HCT116 (cell line): ENCODE data around the gene LINGO3. TPM values are rescaled to one million over a fixed set of nuclear protein-coding genes. Genes with fewer than 3 reads are reported as not detected.

ENCODE experiments used
- ATAC-seq: fragments of 200-7000 bp; cut with Tn5 transposase; 2 replicates; pipeline ENCODE4 v1.9.1; 2020; ENCODE audit warnings: mild to moderate bottlenecking, moderate library complexity
- BruUV-seq: library from RNA; stranded (reverse); fragments of 400-500 nt; replicated peaks from 2 replicates; lab custom pipeline; 2021; lab: Mats Ljungman, UMichigan
- CTCF ChIA-PET: fragments of 300-600 bp; sonication (Branson Sonifier 250); formaldehyde crosslinking; loops from one replicate; lab custom pipeline; 2021; ENCODE audit warnings: antibody characterized with exemption; lab: Charles Lee
- POLR2A ChIA-PET: fragments of 300-600, 350-600 bp; sonication (Branson Sonifier 250); formaldehyde crosslinking; loops from one replicate; lab custom pipeline; 2021; ENCODE audit warnings: antibody characterized with exemption; lab: Charles Lee
- RAD21 ChIA-PET, 2 experiments: fragments of 300-600 bp; sonication (Branson Sonifier 250); formaldehyde crosslinking; loops; one replicate each; lab custom pipeline; 2023; ENCODE audit warnings: low total read pairs in 2 of 2; ENCODE audit not compliant: uncharacterized antibody in 2 of 2, unreplicated experiment in 2 of 2, low non-redundant PET in 1 of 2; lab: Charles Lee
- DNase-seq: peaks from one replicate; pipeline ENCODE4 v3.0.0-alpha.2; 2010; ENCODE audit warnings: low read depth, low spot score
- H2AFZ ChIP-seq: fragments of 200-600 bp; shearing (Covaris generic), sonication (generic); 2 replicates; pipeline ENCODE4 v1.6.1; 2017; ENCODE audit warnings: low read depth, mixed run types, mixed read lengths, antibody characterized with exemption, low read length; ENCODE audit not compliant: poor library complexity, severe bottlenecking
- H3K27ac ChIP-seq: 2 replicates; pipeline ENCODE4 v1.5.1; 2012; ENCODE audit warnings: low read depth, low read length
- H3K27me3 ChIP-seq: fragments of 200-600 bp; sonication (generic); 2 replicates; pipeline ENCODE4 v1.6.1; 2016; ENCODE audit warnings: mixed run types, low read length, mixed read lengths; ENCODE audit not compliant: insufficient read depth
- H3K36me3 ChIP-seq, 2 experiments: fragments of 200-500 bp in 1 of 2; fragments of 200-600 bp in 1 of 2; sonication (Bioruptor generic) in 1 of 2; sonication (generic) in 1 of 2; 2 replicates each; pipeline versions ENCODE4 v1.5.1 to v1.6.1; 2014 to 2016; ENCODE audit warnings: low read length in 2 of 2, inconsistent platforms in 1 of 2, mixed read lengths in 1 of 2, mixed run types in 1 of 2; ENCODE audit not compliant: insufficient read depth in 2 of 2, control insufficient read depth in 1 of 2
- H3K4me1 ChIP-seq, 2 experiments: fragments of 200-600 bp in 1 of 2; sonication (generic) in 1 of 2; 2 replicates each; pipeline versions ENCODE4 v1.5.1 to v1.6.1; 2012 to 2017; ENCODE audit warnings: low read length in 2 of 2, inconsistent platforms in 1 of 2, mild to moderate bottlenecking in 1 of 2, mixed read lengths in 1 of 2, mixed run types in 1 of 2, moderate library complexity in 1 of 2; ENCODE audit not compliant: insufficient read depth in 2 of 2, control insufficient read depth in 1 of 2
- H3K4me2 ChIP-seq: fragments of 200-600 bp; sonication (generic); 2 replicates; pipeline ENCODE4 v1.6.1; 2017; ENCODE audit warnings: mixed run types, low read length, mixed read lengths
- H3K4me3 ChIP-seq, 2 experiments: fragments of 200-600 bp in 1 of 2; sonication (generic) in 1 of 2; replicated peaks in 1 of 2; 2 replicates each; pipeline ENCODE4 v1.5.1; 2011 to 2016; ENCODE audit warnings: low read length in 2 of 2, control low read depth in 1 of 2, low read depth in 1 of 2, mild to moderate bottlenecking in 1 of 2, mixed read lengths in 1 of 2, mixed run types in 1 of 2
- H3K79me2 ChIP-seq: fragments of 200-600 bp; sonication (generic); 2 replicates; pipeline ENCODE4 v1.6.1; 2017; ENCODE audit warnings: mild to moderate bottlenecking, mixed run types, low read length, moderate library complexity, mixed read lengths; ENCODE audit not compliant: insufficient read depth
- H3K9ac ChIP-seq: fragments of 200-600 bp; sonication (generic); 2 replicates; pipeline ENCODE4 v1.6.1; 2016; ENCODE audit warnings: low read length, mixed read lengths
- H3K9me2 ChIP-seq: fragments of 200-600 bp; sonication (generic), shearing (Covaris generic); 2 replicates; pipeline ENCODE4 v1.6.1; 2017; ENCODE audit warnings: mixed run types, mild to moderate bottlenecking, moderate library complexity; ENCODE audit not compliant: insufficient read depth
- H3K9me3 ChIP-seq, 2 experiments: fragments of 200-500 bp in 1 of 2; fragments of 200-600 bp in 1 of 2; sonication (Bioruptor generic) in 1 of 2; sonication (generic) in 1 of 2; 2 replicates each; pipeline ENCODE4 v1.6.1; 2014 to 2017; ENCODE audit warnings: low read length in 2 of 2, mixed read lengths in 2 of 2, inconsistent platforms in 1 of 2, low read depth in 1 of 2, mild to moderate bottlenecking in 1 of 2, mixed run types in 1 of 2, moderate library complexity in 1 of 2; ENCODE audit not compliant: control insufficient read depth in 1 of 2, insufficient read depth in 1 of 2
- H4K20me1 ChIP-seq: fragments of 200-600 bp; sonication (generic), shearing (Covaris generic); 2 replicates; pipeline ENCODE4 v1.6.1; 2017; ENCODE audit warnings: mixed run types, mild to moderate bottlenecking, moderate library complexity; ENCODE audit not compliant: insufficient read depth
- CEBPB ChIP-seq: IDR thresholded peaks from 2 replicates; pipeline ENCODE4 v1.6.1; 2012; ENCODE audit warnings: low read depth
- ELF1 ChIP-seq: IDR thresholded peaks from 2 replicates; pipeline ENCODE4 v1.6.1; 2012; ENCODE audit warnings: low read depth, borderline replicate concordance
- EZH2phosphoT487 ChIP-seq: fragments of 200-600 bp; IDR thresholded peaks from 2 replicates; pipeline ENCODE4 v1.6.1; 2018; ENCODE audit warnings: antibody characterized with exemption, borderline replicate concordance
- SIN3A ChIP-seq: IDR thresholded peaks from 2 replicates; pipeline ENCODE4 v1.6.1; 2012; ENCODE audit warnings: low read depth
- SP1 ChIP-seq: IDR thresholded peaks from 2 replicates; pipeline ENCODE4 v1.6.1; 2012; ENCODE audit warnings: low read depth
- SRF ChIP-seq: IDR thresholded peaks from 2 replicates; pipeline ENCODE4 v1.6.1; 2012; ENCODE audit warnings: low read depth
- ZFX ChIP-seq: fragments of 450-650 bp; IDR thresholded peaks from 2 replicates; pipeline ENCODE4 v1.6.1; 2017
- intact Hi-C: fragments of 100-400 bp; cut with micrococcal nuclease; formaldehyde crosslinking; loops from 2 replicates; pipeline ENCODE4 v1.10.0; 2022
- total RNA-seq: library from RNA; stranded (reverse); gene quantifications from one replicate; pipeline ENCODE4 v1.2.1, GENCODE V29; 2021; ENCODE audit not compliant: unreplicated experiment
- TF ChIP-seq, protein P1 (sequence below), 3 experiments: fragments of 200-600 bp in 1 of 3; sonication (generic) in 1 of 3; IDR thresholded peaks in 2 of 3; conservative IDR thresholded peaks in 1 of 3; 2 replicates each; pipeline ENCODE4 v1.5.1; 2012 to 2017; ENCODE audit warnings: low read depth in 2 of 3, low read length in 2 of 3, antibody characterized with exemption in 1 of 3, borderline replicate concordance in 1 of 3, control low read depth in 1 of 3, mild to moderate bottlenecking in 1 of 3, mixed read lengths in 1 of 3, mixed run types in 1 of 3, moderate library complexity in 1 of 3; ENCODE audit not compliant: insufficient read depth in 1 of 3
- TF ChIP-seq, protein P2 (sequence below): IDR thresholded peaks from 2 replicates; pipeline ENCODE4 v1.6.1; 2012
- TF ChIP-seq, protein P3 (sequence below): IDR thresholded peaks from 2 replicates; pipeline ENCODE4 v1.6.1; 2011; ENCODE audit warnings: mild to moderate bottlenecking, low read length, moderate library complexity; ENCODE audit not compliant: insufficient replicate concordance; ENCODE audit errors: extremely low read depth

LINGO3 gene
- total RNA-seq, 1 experiment from 2014 or later = not detected

DNA sequence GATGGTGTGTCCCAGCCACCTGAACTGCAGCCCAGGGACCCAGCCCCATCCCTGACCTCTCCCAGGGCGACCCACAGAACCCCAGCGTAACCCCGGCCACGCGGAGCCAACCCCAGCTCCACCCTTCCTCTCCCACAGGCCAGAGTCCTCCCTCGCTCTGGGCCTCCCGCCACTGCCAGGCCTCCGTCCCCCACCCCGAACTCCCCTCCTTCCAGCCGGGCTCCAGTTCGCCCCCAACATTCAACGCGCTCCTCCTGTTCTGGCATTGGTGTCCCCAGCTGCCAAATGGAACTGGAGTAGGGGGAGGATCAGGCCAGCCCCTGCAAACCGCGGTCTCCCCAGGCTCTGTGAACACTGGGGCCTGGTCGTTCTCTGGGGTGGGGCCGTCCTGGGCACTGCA lies 7.4 kb downstream of the LINGO3 start:
- ChIA-PET CTCF (no interaction called here), RAD21 (no interaction called here), POLR2A (no interaction called here)
- Histone ChIP-seq H3K9ac (no peak overlapping the region), H2AFZ (no peak overlapping the region), H4K20me1 (no peaks in the 10 kb centered on the region), H3K27ac (no peak overlapping the region), H3K79me2 (no peaks in the 10 kb centered on the region), H3K36me3 (no peaks in the 10 kb centered on the region), H3K9me3 (no peaks in the 10 kb centered on the region), H3K9me2 (no peaks in the 10 kb centered on the region), H3K4me1 (no peaks in the 10 kb centered on the region), H3K4me3 (no peak overlapping the region), H3K27me3 (no peaks in the 10 kb centered on the region), H3K4me2 (no peak overlapping the region)
- DNase-seq (no peak), ATAC-seq (no peak)
- no peak for TF ChIP-seq SRF
- TF ChIP-seq SP1 = no peak
- TF ChIP-seq, protein P1, sequence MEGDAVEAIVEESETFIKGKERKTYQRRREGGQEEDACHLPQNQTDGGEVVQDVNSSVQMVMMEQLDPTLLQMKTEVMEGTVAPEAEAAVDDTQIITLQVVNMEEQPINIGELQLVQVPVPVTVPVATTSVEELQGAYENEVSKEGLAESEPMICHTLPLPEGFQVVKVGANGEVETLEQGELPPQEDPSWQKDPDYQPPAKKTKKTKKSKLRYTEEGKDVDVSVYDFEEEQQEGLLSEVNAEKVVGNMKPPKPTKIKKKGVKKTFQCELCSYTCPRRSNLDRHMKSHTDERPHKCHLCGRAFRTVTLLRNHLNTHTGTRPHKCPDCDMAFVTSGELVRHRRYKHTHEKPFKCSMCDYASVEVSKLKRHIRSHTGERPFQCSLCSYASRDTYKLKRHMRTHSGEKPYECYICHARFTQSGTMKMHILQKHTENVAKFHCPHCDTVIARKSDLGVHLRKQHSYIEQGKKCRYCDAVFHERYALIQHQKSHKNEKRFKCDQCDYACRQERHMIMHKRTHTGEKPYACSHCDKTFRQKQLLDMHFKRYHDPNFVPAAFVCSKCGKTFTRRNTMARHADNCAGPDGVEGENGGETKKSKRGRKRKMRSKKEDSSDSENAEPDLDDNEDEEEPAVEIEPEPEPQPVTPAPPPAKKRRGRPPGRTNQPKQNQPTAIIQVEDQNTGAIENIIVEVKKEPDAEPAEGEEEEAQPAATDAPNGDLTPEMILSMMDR (IDR thresholded peaks at IDR 0.05 in 2 of 3, conservative IDR thresholded peaks at IDR 0.05 in 1 of 3; ENCODE audit: borderline replicate concordance in 1 of 3, insufficient read depth in 1 of 3, low read depth in 2 of 3, low read length in 2 of 3) = no peak
- TF ChIP-seq, protein P2, sequence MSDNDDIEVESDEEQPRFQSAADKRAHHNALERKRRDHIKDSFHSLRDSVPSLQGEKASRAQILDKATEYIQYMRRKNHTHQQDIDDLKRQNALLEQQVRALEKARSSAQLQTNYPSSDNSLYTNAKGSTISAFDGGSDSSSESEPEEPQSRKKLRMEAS = no peak
- TF ChIP-seq, protein P3, sequence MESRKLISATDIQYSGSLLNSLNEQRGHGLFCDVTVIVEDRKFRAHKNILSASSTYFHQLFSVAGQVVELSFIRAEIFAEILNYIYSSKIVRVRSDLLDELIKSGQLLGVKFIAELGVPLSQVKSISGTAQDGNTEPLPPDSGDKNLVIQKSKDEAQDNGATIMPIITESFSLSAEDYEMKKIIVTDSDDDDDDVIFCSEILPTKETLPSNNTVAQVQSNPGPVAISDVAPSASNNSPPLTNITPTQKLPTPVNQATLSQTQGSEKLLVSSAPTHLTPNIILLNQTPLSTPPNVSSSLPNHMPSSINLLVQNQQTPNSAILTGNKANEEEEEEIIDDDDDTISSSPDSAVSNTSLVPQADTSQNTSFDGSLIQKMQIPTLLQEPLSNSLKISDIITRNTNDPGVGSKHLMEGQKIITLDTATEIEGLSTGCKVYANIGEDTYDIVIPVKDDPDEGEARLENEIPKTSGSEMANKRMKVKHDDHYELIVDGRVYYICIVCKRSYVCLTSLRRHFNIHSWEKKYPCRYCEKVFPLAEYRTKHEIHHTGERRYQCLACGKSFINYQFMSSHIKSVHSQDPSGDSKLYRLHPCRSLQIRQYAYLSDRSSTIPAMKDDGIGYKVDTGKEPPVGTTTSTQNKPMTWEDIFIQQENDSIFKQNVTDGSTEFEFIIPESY = no peak
- TF ChIP-seq SIN3A = no peak
- no peak for TF ChIP-seq CEBPB
- TF ChIP-seq ELF1 = no peak
- no peak for TF ChIP-seq EZH2phosphoT487
- no peak for TF ChIP-seq ZFX
- intact Hi-C loops = no loop called here
- no TSS peak for BruUV-seq
